IPS-20b (cell line): ENCODE results near the gene DLG5.

Experiments
- H3K27ac ChIP-seq: one replicate; pipeline ENCODE4 v1.5.1; 2013; ENCODE audit warnings: low read length
- H3K27me3 ChIP-seq: 2 replicates; pipeline ENCODE4 v1.6.1; 2013; ENCODE audit warnings: mild to moderate bottlenecking, low read length, inconsistent platforms; ENCODE audit not compliant: insufficient read depth
- H3K36me3 ChIP-seq: 2 replicates; pipeline ENCODE4 v1.6.1; 2013; ENCODE audit warnings: low read depth, mild to moderate bottlenecking, inconsistent platforms, low read length, moderate library complexity; ENCODE audit not compliant: insufficient read depth
- H3K4me1 ChIP-seq: 2 replicates; pipeline ENCODE4 v1.6.1; 2013; ENCODE audit warnings: mild to moderate bottlenecking, control low read depth, inconsistent platforms, low read length, moderate library complexity; ENCODE audit not compliant: insufficient read depth
- H3K4me3 ChIP-seq: 2 replicates; pipeline ENCODE4 v1.5.1; 2013; ENCODE audit warnings: mild to moderate bottlenecking, low read length, inconsistent platforms
- H3K9ac ChIP-seq: 2 replicates; pipeline ENCODE4 v1.6.1; 2013; ENCODE audit warnings: low read depth, mild to moderate bottlenecking, inconsistent platforms, low read length, moderate library complexity
- H3K9me3 ChIP-seq: 2 replicates; pipeline ENCODE4 v1.6.1; 2013; ENCODE audit warnings: mild to moderate bottlenecking, low read depth, low read length, inconsistent platforms; ENCODE audit not compliant: insufficient read depth

Gene DLG5

DNA sequence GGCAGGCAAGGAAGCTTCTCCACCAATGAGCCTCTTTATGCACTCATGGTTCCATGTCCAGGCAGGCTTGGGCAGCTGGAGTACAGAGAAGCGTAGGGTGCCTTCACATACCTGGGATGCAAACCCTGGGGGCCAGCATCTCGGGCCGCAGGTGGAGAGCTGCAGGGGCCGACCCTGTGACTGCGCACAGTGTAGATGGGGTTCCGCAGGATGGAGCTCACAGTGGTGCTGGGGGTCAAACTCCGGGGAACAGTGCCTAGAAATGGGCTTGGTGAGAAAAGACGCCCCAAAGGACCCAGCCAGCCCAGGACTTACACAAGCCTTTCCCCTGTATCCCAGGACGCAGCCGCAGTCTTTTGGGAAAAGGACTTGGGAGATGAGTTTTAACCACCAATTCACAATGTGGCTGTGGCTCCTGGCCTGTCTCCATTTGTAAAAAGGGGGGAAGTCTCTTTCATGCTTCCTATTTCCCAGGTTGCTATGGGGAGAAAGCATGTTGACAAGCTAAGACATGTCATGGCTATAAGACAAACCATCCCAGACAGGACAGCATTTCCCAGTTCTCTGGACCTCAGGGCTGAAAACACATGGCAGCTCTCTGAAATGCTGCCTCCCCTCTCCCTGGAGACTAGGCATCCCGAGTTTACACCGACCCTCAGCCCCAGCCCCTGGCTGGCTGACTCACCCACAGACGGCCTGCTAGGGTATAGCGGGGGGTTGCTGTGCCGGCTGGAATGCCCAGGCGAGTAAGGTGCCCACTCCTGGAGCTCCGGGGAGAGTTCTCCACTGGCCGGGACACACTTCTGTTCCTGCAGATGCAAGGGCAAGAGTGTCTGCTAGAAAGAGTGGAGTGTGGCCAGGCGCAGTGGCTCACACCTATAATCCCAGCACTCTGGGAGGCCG, 107.1 kb downstream of the DLG5 start:
- H3K36me3 ChIP-seq = peaks cover 87% of the 10 kb centered on the region
- no peak overlapping the region for H3K4me3 ChIP-seq
- no peak overlapping the region for H3K27ac ChIP-seq
- no peak overlapping the region for H3K9ac ChIP-seq
- no peaks in the 10 kb centered on the region for H3K9me3 ChIP-seq
- H3K4me1 ChIP-seq = no peaks in the 10 kb centered on the region
- H3K27me3 ChIP-seq = no peaks in the 10 kb centered on the region

DNA sequence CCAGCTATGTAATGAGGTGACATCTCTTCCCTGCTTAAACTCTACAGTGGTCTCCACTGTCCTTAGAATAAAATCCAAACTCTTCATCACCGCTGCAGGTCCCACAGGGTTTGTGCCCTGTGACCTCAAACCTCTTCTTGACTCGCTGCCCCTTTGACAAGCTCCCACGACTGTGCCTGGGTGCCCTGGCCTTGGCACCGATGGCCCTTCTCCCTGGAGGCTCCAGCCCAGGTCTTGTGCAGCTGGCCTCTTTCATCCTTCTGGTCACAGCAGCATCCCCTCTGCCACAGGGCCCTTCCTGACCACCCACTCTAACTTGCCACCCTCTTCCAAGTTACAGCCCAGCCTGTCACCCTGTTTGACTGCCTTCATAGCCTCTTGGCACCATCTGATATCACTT, 108.2 kb downstream of the DLG5 start:
- Histone ChIP-seq H3K9ac (no peak overlapping the region), H3K9me3 (no peaks in the 10 kb centered on the region), H3K27me3 (no peaks in the 10 kb centered on the region), H3K27ac (no peak overlapping the region), H3K4me1 (no peaks in the 10 kb centered on the region), H3K4me3 (no peak overlapping the region), H3K36me3 (peaks cover 87% of the 10 kb centered on the region)

DNA sequence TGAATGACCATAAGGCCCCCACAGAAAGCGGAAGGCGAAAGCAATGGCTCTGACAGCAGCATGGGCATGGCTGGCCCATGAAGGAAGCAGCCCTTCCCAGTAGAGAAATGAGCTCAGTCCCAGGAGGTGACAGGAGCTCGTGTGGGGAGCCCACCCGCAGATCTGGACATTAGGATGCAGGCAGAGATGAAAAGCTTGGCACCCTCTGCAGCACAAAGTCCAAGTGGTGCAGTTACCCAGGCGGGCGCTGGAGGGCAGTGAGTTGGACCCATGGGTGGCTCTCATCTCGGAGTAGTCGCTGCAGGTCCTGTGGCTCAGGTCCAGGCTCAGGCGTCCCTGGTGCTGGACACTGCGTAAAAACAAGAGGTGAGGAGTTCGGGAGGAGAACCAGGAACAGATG, 109.0 kb downstream of the DLG5 start:
- no peak overlapping the region for H3K9ac ChIP-seq
- H3K9me3 ChIP-seq = no peaks in the 10 kb centered on the region
- no peak overlapping the region for H3K4me3 ChIP-seq
- H3K36me3 ChIP-seq = peaks cover 89% of the 10 kb centered on the region
- no peaks in the 10 kb centered on the region for H3K4me1 ChIP-seq
- H3K27me3 ChIP-seq = no peaks in the 10 kb centered on the region
- no peak overlapping the region for H3K27ac ChIP-seq

DNA sequence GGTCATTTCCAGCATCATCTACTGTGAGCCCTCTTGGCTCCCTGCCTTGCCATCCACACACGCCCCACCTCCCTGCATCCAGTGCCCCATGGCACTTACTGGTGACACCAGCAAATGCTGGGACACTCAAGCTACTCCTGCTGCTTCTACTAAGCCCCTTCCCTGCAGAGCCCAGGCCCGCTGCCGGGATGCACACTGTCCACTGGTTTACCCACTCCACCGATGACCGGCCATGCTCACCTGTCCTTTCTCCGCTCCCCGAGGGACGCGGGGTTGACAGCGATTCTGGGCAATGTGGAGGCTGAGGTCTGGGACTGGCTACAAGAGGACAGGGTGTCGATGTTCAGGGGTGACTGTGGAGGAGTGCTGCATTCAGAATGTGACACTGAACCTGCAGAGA, 110.2 kb downstream of the DLG5 start:
- Histone ChIP-seq H3K4me3 (no peak overlapping the region), H3K27ac (no peak overlapping the region), H3K9me3 (no peaks in the 10 kb centered on the region), H3K9ac (no peak overlapping the region), H3K27me3 (no peaks in the 10 kb centered on the region), H3K36me3 (peaks cover 91% of the 10 kb centered on the region), H3K4me1 (no peaks in the 10 kb centered on the region)

DNA sequence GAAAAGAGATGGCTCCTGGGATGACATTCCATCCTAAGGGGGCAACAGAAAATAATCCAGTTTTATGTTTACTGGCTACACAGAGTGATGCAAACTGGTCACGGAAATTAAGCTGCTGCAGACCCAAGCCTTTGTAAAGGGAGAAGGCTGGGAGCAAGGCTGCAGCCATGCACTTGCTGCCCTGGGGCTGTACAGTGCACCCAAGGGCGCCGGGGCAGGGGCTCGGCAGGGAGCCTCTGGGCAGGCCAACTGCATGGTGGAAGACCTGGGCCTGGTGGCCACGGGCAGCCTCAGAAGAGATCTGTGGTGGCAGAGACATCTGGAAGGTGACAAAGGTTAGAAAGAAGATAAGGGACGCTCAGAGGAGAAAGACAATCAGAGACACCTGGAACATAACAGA, 113.8 kb downstream of the DLG5 start:
- Histone ChIP-seq H3K9me3 (no peaks in the 10 kb centered on the region), H3K27ac (no peak overlapping the region), H3K4me1 (no peaks in the 10 kb centered on the region), H3K27me3 (no peaks in the 10 kb centered on the region), H3K4me3 (no peak overlapping the region), H3K9ac (no peak overlapping the region), H3K36me3 (peaks cover 94% of the 10 kb centered on the region)

DNA sequence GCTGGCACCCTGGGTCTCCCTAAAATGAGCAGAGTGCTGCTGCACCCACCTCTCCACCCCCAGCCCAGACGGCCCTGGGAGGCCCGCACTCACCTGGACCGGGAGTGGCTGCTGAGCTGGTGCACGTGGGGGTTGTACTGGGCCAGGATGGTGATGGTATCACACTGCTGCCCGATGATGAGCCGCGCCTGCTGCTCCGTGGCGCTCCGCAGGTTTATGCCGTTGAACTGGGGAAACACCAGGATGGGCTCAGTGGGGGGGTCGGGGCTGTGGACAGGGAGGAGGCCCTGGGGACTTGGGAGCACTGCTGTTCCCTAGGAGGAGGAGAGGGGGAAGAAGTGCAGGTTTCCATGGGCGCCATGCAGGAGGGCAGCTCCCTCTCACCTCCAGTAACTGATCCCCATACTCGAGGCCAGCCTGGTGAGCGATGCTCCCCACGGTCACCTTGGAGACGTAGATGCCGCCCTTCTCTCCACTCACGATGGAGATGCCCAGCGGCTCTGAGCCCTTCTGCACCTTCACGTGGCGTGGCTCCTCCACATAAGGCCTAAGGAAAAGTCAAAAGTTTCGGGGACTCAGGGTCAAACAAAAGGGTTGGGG, 114.6 kb downstream of the DLG5 start:
- H3K9ac ChIP-seq = no peak overlapping the region
- H3K9me3 ChIP-seq = no peaks in the 10 kb centered on the region
- no peaks in the 10 kb centered on the region for H3K4me1 ChIP-seq
- no peaks in the 10 kb centered on the region for H3K27me3 ChIP-seq
- peaks cover 94% of the 10 kb centered on the region for H3K36me3 ChIP-seq
- no peak overlapping the region for H3K27ac ChIP-seq
- no peak overlapping the region for H3K4me3 ChIP-seq

DNA sequence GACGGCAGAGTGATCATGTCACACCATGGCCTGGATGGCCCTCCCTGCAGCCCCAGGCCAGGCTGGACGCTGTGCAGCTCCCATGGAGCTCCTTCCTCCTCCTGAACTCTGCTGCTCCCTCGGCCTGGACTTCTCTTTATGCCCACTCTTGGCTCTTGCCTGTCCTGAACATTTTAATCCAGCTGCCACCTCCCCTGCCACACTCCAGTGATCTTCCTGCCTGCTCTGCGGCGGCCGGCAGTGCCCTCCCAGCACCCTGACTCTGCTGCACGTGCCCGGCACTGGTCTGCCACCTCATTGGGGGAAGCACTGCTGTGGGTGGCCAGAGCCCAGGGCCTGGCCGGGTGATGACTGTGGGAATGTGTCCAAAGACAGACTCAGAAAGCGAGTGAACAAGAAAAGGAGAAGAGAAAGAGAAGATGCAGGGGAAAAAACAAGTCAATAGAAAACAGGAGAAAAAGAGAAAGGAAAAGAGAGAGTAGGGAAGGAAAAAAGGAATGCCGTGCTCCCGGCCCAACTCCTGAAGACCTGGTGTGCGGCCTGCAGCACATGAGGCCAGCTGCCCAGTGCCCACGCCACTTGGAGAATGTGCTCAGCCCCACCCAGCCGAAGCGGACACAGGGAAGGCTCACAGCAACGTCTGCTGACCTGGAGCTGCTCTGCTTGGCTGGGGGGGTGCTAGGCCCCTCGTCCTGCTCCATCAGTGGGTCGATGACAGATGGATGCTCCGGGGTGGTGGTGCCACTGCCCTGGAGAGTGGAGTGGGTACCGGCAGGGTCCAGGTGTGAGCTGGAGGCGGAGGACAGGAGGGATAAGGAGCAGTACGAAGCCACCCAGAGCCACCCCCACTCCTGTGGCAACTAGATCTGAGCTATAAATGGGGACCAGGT, 115.9 kb downstream of the DLG5 start:
- no peaks in the 10 kb centered on the region for H3K27me3 ChIP-seq
- H3K27ac ChIP-seq = no peak overlapping the region
- no peaks in the 10 kb centered on the region for H3K4me1 ChIP-seq
- H3K9ac ChIP-seq = no peak overlapping the region; the same call in 1 of the 2 replicates
- no peaks in the 10 kb centered on the region for H3K9me3 ChIP-seq
- H3K36me3 ChIP-seq = peaks cover 93% of the 10 kb centered on the region
- H3K4me3 ChIP-seq = no peak overlapping the region

DNA sequence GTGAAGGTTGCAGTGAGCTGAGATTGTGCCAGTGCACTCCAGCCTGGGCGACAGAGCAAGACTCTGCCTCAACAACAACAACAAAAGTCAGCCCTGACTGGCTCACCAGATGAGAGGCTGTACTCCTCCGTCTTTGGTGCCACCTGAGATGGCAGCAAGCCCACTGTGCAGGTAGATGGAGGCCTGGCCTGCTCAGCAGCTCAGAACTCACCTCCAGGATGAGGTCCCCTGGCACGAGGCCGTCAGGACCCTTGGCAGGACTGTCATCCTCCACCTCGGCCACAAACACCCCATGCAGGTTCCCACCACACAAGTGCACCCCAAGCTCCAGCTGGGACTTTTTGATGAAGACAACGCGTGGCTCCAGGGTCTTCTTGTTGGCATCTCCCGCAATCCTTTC, 117.2 kb downstream of the DLG5 start:
- H3K4me3 ChIP-seq = no peak overlapping the region

DNA sequence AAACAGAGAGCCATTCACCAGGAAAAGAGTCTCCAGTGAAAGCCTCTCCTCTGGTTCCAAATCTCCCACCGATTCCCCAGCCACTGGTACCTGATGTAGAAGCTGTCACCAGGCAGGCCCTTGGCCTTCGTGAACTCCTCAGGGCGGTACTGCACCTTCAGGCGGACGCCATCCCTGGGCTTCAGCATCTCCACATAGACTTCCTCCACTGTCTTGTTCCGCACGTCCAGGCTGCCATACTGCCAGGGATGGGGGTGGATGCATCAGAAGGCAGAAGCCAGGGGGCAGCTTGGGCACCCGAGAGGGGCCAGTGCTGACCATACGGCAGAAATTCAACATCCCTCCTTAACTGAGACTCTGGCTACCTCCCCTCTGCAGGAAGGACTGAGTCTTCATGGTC, 118.8 kb downstream of the DLG5 start:
- H3K27ac ChIP-seq = no peak overlapping the region
- peaks cover 10% of the 10 kb centered on the region for H3K4me1 ChIP-seq
- no peaks in the 10 kb centered on the region for H3K9me3 ChIP-seq
- H3K9ac ChIP-seq = no peak overlapping the region
- no peak overlapping the region for H3K4me3 ChIP-seq
- H3K27me3 ChIP-seq = no peaks in the 10 kb centered on the region
- H3K36me3 ChIP-seq = peaks cover 94% of the 10 kb centered on the region

More for the DNA sequence above, 117.2 kb downstream of the DLG5 start:
- H3K27me3 ChIP-seq = no peaks in the 10 kb centered on the region
- H3K9ac ChIP-seq = no peak overlapping the region
- no peaks in the 10 kb centered on the region for H3K4me1 ChIP-seq
- no peak overlapping the region for H3K27ac ChIP-seq
- H3K36me3 ChIP-seq = peaks cover 97% of the 10 kb centered on the region
- H3K9me3 ChIP-seq = no peaks in the 10 kb centered on the region

DNA sequence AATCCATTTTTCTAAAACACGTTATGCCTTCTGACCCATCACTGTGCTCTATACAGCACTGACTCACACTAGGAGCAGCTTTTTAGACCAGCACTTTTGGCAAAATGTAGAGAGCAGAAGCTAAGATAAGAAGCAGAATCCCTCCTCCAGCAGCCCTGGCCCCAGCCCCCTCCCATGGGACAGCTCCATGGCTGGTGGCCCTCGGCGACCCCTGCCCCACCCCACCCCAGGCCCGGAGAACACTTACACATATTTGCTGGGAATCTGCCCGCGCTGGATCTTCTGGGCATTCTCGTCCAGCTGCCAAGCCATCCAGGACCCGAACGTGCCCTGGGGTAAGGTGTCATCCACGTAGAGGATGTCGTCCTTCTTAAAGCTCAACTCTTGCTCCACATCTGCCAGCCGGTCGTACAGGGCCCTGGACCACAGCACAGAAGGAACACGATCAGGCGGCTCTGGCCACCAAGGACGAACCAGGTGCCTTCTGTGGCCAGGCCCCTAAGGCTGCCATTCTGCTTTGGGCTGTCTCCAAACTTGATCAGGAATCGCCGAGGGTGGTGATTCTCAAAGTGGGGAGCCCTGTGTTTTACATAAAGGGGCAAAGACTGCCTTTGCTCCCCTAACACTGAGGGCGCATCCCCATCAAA, 119.9 kb downstream of the DLG5 start:
- H3K4me3 ChIP-seq = no peak overlapping the region
- H3K27me3 ChIP-seq = no peaks in the 10 kb centered on the region
- no peak overlapping the region for H3K9ac ChIP-seq
- peaks cover 89% of the 10 kb centered on the region for H3K36me3 ChIP-seq
- peaks cover 17% of the 10 kb centered on the region for H3K4me1 ChIP-seq
- no peak overlapping the region for H3K27ac ChIP-seq
- H3K9me3 ChIP-seq = no peaks in the 10 kb centered on the region

DNA sequence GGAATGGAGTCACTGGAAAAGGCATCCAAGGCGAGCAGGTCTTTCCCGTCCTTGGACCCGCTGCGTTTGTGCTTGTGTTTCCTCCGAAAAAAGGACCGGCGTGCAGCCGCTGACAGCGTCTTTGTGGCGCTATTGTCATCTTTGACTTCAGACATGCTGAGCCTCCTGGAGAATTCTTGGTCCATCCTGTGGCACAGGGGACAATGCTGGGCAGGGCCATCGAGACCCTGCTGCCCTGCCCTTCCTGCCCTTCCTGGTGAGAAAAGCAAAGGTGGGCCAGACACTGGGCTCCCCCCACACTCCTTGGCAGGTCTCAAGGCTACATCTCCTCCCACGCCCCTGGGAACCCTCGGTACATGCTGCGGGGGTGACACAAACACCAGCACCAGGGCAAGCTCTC, 120.9 kb downstream of the DLG5 start:
- no peaks in the 10 kb centered on the region for H3K9me3 ChIP-seq
- peaks cover 24% of the 10 kb centered on the region for H3K4me1 ChIP-seq
- H3K9ac ChIP-seq = no peak overlapping the region
- no peak overlapping the region for H3K27ac ChIP-seq
- peaks cover 89% of the 10 kb centered on the region for H3K36me3 ChIP-seq
- H3K27me3 ChIP-seq = no peaks in the 10 kb centered on the region
- H3K4me3 ChIP-seq = no peak overlapping the region
